DND-41 (cell line): ENCODE results near the gene ALG13.

Experiments
- ATAC-seq: fragments of 200-7000 bp; cut with Tn5 transposase; 3 replicates; pipeline ENCODE4 v1.9.1; 2021; ENCODE audit warnings: low read depth; ENCODE audit not compliant: insufficient read depth
- DNase-seq: peaks from one replicate; pipeline ENCODE4 v3.0.0-alpha.2; 2020
- H2AFZ ChIP-seq: 2 replicates; pipeline ENCODE4 v1.6.0; 2012; ENCODE audit warnings: low read depth, low read length
- H3K27ac ChIP-seq: 2 replicates; pipeline ENCODE4 v1.5.1; 2012; ENCODE audit warnings: low read length, inconsistent platforms
- H3K27me3 ChIP-seq: fragments of 200-600 bp; sonication (generic); 2 replicates; pipeline ENCODE4 v1.6.0; 2012; ENCODE audit warnings: low read length, mild to moderate bottlenecking, inconsistent platforms; ENCODE audit not compliant: insufficient read depth, poor library complexity
- H3K36me3 ChIP-seq: 2 replicates; pipeline ENCODE4 v1.5.1; 2012; ENCODE audit warnings: low read length, inconsistent platforms; ENCODE audit not compliant: insufficient read depth
- H3K4me1 ChIP-seq: 2 replicates; pipeline ENCODE4 v1.5.1; 2012; ENCODE audit warnings: mild to moderate bottlenecking, low read length; ENCODE audit not compliant: insufficient read depth
- H3K4me2 ChIP-seq: 2 replicates; pipeline ENCODE4 v1.6.0; 2012; ENCODE audit warnings: mild to moderate bottlenecking, moderate library complexity, low read length, inconsistent platforms; ENCODE audit not compliant: insufficient read depth
- H3K4me3 ChIP-seq, 2 experiments: fragments of 200-600 bp in 1 of 2; shearing (Covaris generic) in 1 of 2; 2 replicates each; pipeline ENCODE4 v1.5.1; 2012 to 2016; ENCODE audit warnings: inconsistent platforms in 2 of 2, low read length in 2 of 2, mild to moderate bottlenecking in 2 of 2, low read depth in 1 of 2, moderate library complexity in 1 of 2
- H3K79me2 ChIP-seq: 2 replicates; pipeline ENCODE4 v1.6.0; 2012; ENCODE audit warnings: low read length, inconsistent platforms; ENCODE audit not compliant: insufficient read depth
- H3K9ac ChIP-seq: 2 replicates; pipeline ENCODE4 v1.6.0; 2012; ENCODE audit warnings: low read depth, mild to moderate bottlenecking, inconsistent platforms, low read length, moderate library complexity
- H3K9me3 ChIP-seq: 2 replicates; pipeline ENCODE4 v1.5.1; 2012; ENCODE audit warnings: low read length, moderate library complexity, mild to moderate bottlenecking, inconsistent platforms; ENCODE audit not compliant: insufficient read depth, severe bottlenecking
- H4K20me1 ChIP-seq: 2 replicates; pipeline ENCODE4 v1.6.0; 2012; ENCODE audit warnings: low read length; ENCODE audit not compliant: insufficient read depth
- EZH2 ChIP-seq: IDR thresholded peaks from 3 replicates; pipeline ENCODE4 v1.6.1; 2012; ENCODE audit warnings: borderline replicate concordance, low read depth, mild to moderate bottlenecking, moderate library complexity, low read length, inconsistent platforms; ENCODE audit not compliant: severe bottlenecking
- TF ChIP-seq, protein P1 (sequence below): IDR thresholded peaks from 2 replicates; pipeline ENCODE4 v1.5.1; 2012; ENCODE audit warnings: borderline replicate concordance, low read length, moderate library complexity, mild to moderate bottlenecking; ENCODE audit not compliant: poor library complexity, severe bottlenecking; ENCODE audit errors: extremely low read depth

The ALG13 gene

DNA sequence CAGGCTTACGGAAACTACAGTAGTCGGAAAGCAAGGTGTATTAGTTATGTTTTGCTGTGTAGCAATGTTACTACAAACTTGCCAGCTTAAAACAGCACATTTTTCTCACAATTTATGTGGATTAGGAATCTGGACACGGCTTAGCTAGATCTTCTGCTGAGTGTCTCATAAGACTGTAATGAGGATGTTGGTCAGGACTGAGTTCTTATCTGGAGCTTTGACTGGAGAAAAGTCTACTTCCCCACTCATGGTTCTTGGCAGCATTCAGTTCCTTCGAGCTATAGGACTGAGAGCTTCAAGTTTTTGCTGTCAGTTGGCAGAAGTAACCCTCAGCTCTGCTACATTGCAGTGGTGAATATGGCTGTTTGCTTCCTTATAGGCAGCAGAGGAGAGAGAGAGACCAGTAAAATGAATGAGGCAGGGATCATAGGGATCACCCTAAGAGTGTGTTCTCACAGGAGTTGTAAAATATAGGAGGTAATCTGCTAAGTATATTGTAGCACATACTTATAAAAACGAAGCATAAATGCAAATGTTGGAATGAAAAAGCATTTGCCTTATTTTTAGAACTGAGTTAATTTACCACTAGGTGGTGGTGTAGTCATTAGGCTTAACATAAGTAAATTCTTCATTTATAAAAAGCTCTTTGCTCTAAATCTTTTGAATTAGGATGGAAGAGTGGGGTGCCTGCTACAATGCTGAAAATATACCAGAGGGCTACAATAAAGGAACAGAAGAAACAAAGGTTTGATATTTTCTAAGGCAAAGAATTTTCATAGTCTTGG lies 38.6 kb downstream of the ALG13 start:
- no peaks in the 10 kb centered on the region for H3K79me2 ChIP-seq
- H3K4me3 ChIP-seq: no peak overlapping the region
- no peak overlapping the region for H2AFZ ChIP-seq
- ATAC-seq: no peak
- no peak overlapping the region for H3K4me2 ChIP-seq
- H4K20me1 ChIP-seq: no peaks in the 10 kb centered on the region
- no peak overlapping the region for H3K9ac ChIP-seq
- TF ChIP-seq, protein P1, sequence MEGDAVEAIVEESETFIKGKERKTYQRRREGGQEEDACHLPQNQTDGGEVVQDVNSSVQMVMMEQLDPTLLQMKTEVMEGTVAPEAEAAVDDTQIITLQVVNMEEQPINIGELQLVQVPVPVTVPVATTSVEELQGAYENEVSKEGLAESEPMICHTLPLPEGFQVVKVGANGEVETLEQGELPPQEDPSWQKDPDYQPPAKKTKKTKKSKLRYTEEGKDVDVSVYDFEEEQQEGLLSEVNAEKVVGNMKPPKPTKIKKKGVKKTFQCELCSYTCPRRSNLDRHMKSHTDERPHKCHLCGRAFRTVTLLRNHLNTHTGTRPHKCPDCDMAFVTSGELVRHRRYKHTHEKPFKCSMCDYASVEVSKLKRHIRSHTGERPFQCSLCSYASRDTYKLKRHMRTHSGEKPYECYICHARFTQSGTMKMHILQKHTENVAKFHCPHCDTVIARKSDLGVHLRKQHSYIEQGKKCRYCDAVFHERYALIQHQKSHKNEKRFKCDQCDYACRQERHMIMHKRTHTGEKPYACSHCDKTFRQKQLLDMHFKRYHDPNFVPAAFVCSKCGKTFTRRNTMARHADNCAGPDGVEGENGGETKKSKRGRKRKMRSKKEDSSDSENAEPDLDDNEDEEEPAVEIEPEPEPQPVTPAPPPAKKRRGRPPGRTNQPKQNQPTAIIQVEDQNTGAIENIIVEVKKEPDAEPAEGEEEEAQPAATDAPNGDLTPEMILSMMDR: peak; percentile 50
- no peak for TF ChIP-seq EZH2
- no peaks in the 10 kb centered on the region for H3K4me1 ChIP-seq
- H3K9me3 ChIP-seq: no peaks in the 10 kb centered on the region
- H3K36me3 ChIP-seq: peaks cover 6% of the 10 kb centered on the region; the same call in 1 of the 2 replicates
- no peak for DNase-seq
- no peak overlapping the region for H3K27ac ChIP-seq
- H3K27me3 ChIP-seq: no peaks in the 10 kb centered on the region

DNA sequence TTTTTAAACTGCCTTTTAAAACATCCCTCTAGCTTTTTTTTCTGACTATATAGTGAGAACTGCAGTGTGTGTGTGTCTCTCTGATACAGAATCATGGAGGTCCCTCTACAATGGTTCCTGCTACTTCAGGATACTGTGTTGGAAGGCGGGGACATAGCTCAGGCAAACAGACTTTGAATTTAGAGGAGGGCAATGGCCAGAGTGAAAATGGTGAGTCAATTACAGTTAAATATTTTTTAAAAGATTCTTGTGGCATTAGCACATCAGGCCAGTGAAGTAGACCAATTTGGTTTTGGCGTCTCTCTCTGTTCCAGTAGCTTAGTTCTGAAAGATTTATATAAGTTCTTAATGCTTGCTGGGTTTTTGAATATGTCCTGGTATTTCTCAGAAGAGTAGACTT lies 47.1 kb downstream of the ALG13 start:
- Histone ChIP-seq H3K9me3 (no peaks in the 10 kb centered on the region), H2AFZ (no peak overlapping the region), H3K4me1 (no peaks in the 10 kb centered on the region), H3K27me3 (no peaks in the 10 kb centered on the region), H3K9ac (no peak overlapping the region), H3K4me3 (no peak overlapping the region), H3K36me3 (peaks cover 39% of the 10 kb centered on the region; the same call in 1 of the 2 replicates), H3K4me2 (no peak overlapping the region), H3K27ac (no peak overlapping the region), H4K20me1 (no peaks in the 10 kb centered on the region), H3K79me2 (no peaks in the 10 kb centered on the region)
- TF ChIP-seq EZH2: no peak
- TF ChIP-seq, protein P1: no peak
- no peak for DNase-seq
- ATAC-seq: no peak

DNA sequence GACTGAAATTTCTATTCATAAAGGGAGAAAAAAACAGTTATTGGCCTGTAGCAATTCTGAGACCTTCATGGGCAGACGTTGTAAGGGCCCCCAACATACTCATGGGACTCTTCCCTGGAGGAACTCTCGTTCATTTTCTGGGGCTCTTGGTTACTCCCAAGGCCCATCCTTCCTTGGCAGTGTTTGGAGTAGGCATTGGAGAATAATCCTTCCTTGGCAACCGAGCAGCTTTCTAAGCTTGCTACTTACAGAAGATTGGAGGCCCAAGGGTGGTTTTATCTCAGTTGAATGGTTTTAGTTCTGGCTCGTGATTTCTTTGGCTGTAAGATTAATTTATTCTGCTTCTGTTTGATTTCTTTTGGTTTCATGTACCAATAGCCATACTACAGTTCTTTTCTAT lies 50.4 kb downstream of the ALG13 start:
- Histone ChIP-seq H4K20me1 (no peaks in the 10 kb centered on the region), H3K79me2 (no peaks in the 10 kb centered on the region), H3K36me3 (peaks cover 48% of the 10 kb centered on the region; the same call in 1 of the 2 replicates), H3K27ac (no peak overlapping the region), H3K4me3 (no peak overlapping the region), H3K9ac (no peak overlapping the region), H3K4me1 (no peaks in the 10 kb centered on the region), H2AFZ (no peak overlapping the region), H3K9me3 (no peaks in the 10 kb centered on the region), H3K27me3 (no peaks in the 10 kb centered on the region), H3K4me2 (no peak overlapping the region)
- no peak for TF ChIP-seq EZH2
- TF ChIP-seq, protein P1: no peak
- ATAC-seq (no peak), DNase-seq (no peak)
